GM21619 (cell line): Measurements from ENCODE around the gene RNH1.

Experiments
- ATAC-seq: cut with Tn5 transposase; IDR thresholded peaks from one replicate; pipeline ENCODE4 v1.9.1; 2021; ENCODE audit not compliant: unreplicated experiment

The RNH1 gene

DNA sequence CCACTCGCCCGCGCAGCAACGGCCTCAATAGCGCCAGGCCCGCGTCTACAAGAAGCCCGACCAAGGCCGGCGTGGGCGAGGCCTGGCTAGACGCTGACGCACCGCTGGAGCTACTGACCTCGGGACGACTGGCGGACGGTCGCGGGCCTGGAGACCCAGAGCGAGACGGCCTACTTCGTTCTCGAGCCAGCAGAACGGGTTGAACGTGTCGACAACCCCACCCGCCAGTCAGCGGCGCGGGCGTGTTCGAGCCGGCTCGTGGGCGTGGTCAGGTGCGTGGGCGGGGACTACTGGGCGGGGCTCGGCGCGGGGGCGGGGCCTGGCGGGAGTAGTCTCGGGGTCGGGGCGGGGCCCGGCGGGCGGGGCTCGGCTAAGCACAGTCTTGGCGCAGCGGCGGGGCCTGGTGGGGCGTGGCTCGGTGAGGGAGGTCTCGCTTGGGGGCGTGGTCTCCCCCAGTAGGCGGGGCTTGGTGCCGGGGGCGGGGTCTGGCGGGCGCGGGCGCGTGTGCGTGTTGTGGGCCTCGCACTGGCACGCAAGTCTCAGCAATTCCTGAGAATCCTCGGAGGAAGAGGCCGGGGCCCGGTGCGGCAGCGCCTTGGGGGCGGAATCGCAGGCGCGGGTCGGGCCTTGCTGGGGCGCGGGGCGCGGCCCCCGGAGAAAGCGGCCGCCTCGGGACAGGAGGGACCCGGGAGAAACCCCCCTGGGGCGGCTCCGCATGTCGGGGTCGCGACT, at the start of gene RNH1:
TSS of gene RNH1 (minus strand) at position 248 of the 732 bp plus-strand sequence. CDS start 5,080 bp downstream, outside the sequence.
- ATAC-seq: peak; percentile 36

- no peak for ATAC-seq
Measured at GRCh38 chr11:555780-556661, 49.0 kb upstream of the RNH1 start.

DNA sequence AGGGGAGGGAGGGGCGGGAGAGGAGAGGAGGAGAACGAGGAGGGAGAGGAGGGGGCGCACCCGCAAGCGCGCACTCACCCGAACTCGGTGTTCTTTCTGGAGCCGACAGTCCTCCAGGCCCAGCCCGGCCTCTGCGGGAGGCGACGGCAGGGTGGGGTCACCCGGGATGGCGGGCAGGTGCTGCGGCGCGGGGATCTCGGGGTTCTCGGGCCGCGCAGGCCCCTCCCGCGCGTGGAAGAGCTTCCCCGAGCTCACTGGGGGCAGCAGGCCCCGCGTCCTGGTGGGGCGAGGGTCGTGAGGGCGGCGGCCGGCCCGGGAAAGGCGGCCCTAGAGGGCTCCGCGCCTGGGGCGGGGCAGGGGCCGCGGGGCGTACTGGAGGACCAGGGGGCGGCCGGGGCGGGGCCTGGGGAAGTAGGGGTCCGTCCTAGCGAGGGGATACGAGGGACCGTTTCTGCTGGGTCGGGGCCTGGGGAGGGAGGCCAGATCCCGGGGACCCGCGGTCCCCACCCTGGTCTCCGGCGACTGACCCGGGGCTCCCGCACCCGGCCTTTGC, 48.3 kb upstream of the RNH1 start:
- no peak for ATAC-seq

DNA sequence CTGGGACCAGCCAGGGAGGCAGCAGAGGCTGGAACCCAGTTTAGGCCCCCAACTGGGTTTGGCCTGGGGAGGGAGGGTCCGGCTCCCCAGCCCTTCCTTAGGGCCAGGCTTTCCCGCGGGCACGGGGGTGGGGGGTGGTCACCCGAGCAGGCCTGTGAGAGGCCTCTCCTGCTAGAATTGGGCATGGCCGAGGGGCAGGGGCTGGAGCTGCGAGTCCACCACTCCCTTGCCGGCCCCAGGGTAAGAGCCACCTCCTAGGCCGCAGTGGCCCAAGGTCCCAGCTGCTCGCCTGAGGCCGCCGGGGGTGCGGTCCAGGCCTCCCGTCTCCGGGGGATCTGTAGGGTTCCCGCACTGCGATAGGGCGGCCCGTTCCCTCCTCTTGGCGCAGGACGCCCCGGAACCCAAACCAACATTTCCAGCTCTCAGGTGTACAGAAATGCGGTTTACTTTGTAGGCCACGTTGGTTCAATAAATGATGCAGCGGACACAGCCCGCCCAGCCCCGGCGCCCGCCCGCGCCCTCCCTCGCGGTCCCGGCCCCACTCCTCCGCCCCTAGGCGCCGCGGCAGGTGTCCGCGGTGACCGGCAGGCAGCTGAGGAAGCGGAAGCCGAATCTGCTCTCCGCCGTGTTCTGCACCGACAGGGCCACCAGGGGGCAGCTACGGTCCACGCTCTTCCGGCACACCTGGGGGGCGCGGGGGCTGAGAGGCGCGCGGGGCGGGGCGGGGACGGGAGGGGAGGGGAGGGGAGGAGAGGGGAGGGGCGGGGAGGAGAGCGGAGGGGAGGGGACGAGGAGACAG, 47.6 kb upstream of the RNH1 start:
- ATAC-seq: peak; percentile 47

GRCh38 chr11:553988-554340, 46.9 kb upstream of the RNH1 start:
- no peak for ATAC-seq

GRCh38 chr11:553083-553987, 46.3 kb upstream of the RNH1 start:
- ATAC-seq: no peak

DNA sequence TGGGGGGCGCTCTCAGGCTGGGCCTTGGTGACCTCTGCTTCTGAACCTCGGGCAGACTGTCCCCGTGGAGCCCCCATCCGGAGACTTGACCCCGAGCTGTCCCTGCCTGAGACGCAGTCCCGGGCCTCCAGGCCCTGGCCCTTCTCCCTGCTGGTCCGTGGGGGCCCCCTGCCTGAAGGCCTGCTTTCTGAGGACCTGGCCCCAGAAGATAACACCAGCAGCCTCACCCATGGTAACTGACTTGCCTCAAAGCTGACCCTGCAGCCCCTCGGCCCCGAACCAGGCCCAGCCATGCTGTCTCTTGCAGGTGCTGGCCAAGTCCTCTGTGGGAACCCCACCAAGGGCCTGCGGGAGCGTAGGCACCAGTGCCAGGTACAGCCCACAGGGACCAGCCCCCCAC, 44.6 kb upstream of the RNH1 start:
- no peak for ATAC-seq

DNA sequence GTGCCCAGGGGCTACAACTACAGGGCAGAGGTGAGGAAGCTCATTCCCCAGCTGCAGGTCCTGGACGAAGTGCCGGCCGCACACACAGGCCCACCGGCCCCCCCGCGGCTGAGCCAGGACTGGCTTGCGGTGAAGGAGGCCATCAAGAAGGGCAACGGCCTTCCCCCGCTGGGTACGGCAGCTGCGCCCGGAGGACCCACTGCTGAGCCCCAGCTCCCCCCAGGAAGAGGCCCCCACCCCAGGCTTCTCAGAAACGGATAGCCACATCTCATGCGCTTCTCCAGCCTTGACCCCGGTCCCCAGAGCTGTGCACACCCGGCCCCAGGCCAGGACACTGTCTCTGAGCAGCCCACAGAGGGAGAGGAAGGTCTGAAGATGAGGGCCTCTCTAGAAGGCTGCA, 44.1 kb upstream of the RNH1 start:
- ATAC-seq: no peak

GRCh38 chr11:550746-551085, 43.7 kb upstream of the RNH1 start:
- no peak for ATAC-seq

GRCh38 chr11:550021-550745, 43.1 kb upstream of the RNH1 start:
- no peak for ATAC-seq

DNA sequence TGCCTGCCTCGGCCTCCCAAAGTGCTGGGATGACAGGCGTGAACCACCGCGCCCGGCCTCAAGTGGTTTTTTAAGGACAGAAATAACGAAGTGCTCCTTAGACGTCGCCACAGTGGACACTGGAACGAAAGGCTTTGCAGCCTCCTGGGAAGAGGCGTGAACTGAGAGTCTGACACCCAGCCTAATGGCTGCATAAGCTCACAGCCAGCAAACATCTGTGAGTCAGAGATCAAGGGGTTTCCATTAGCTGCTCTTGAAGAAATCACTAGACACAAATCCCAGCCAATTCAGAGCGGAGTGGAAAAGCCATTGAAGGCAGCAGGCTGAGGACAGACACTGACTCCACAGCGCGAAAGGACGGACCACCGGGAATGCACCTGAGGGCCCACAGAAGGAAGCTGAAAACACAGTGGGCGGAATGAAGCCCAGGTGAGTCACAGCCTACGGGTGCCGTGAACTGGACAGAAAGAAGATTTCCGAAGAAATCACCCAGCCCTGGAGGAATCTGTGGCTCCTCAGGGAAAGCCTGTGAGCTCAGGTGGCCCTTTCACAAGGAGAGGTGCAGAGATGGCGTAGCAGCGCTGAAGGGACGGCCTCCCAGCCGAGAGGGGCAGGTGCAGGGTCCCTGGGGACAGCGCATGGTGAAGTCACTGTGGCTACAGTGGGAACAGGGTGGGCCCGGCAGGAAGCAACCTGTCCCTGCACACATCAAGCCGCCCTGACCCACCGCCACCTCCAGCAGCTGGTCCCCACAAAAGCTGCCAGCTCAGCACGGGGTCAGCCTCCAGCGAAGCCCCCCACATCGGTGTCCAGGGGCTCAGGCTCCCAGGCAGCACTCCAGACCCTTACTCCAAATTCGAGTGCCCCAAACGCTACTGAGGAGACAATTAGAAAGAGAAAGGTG, 41.9 kb upstream of the RNH1 start:
- ATAC-seq: no peak

DNA sequence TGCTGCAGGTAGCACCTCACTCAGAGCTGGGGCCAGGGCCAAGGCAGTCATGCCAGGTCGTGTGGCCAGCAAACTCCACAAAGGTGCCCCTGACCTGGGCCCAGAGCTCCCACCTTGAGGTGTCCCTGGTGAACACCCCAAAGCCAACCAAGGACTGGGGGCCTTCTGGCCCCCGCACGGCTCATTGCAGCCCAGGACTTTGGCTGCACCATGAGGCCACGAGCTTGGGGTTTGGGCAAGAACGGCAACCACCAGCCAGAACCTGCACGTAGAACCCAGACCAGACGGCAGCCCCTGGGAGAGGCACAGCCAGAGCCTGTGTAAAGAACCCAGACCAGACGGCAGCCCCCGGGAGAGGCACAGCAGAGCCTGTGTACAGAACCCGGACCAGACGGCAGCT, 38.1 kb upstream of the RNH1 start:
- ATAC-seq: no peak

DNA sequence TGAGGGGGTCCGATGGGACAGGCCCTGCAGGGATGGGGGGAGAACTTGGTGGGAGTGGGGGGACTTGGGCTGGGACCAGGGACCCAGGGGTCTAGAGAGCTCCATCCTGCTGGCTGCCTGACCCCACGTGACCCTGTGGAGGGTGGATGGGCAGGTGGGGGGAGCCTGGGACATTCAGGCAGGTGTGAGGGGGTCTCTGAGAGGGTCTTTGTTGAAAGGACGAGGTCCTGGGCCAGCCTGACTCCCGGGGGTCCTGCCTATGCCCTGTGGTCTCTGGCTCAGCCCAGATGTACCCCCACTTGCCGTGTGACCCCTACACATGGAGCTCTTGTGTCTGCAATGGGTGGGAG, 37.8 kb upstream of the RNH1 start:
- no peak for ATAC-seq

- ATAC-seq: no peak
Measured at GRCh38 chr11:541433-541885, 34.4 kb upstream of the RNH1 start.

GRCh38 chr11:540583-541432, 33.8 kb upstream of the RNH1 start:
- no peak for ATAC-seq

- no peak for ATAC-seq
Measured at GRCh38 chr11:539971-540481, 33.0 kb upstream of the RNH1 start.

DNA sequence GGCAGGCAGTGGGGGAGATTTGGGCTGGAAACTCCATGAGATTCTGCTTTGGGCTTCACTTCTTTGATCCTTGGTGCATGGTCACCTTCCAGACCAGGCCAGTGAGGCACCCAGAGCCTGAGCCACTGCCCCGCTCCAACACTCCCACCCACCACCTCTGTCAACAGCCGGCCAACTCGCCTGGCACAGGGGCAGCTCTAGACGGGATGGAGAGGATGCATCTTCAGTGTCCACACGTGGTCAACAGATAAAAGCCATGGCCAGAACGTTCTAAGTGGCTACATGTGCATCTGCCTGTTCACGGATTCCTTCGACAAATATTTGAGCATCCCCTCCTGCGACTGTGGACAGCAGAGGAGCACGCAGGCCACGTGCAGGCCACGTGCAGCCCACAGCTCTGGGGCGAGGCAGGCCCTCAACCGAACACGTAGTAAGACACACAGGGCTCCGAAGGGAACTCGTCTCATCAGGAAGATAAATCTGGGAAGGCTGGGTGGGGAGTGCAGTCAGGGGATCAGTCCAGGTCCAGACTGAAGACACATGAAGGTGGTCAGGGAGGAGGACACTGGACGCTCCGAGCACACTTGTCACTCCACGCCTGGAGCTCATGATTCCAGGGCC, 31.5 kb upstream of the RNH1 start:
- no peak for ATAC-seq
